Fibroblast of the aortic adventitia (primary cell): ENCODE data around the gene ANKRD18B. TPM values are rescaled to one million over a fixed set of nuclear protein-coding genes. Genes with fewer than 3 reads are reported as not detected.
"Not testable (repeated sequence)": the region's sequence is repeated elsewhere in the genome, so short reads cannot be mapped to it uniquely, and the experiment has no call there.

Experiments used
- DNase-seq: peaks from one replicate; pipeline ENCODE4 v3.0.0-alpha.2; 2010; ENCODE audit warnings: low read depth
- H3K4me3 ChIP-seq: 2 replicates; pipeline ENCODE4 v1.5.1; 2011; ENCODE audit warnings: low read depth, mild to moderate bottlenecking, control low read depth, low read length, moderate library complexity
- total RNA-seq: library from RNA; depleted of rRNA; stranded (reverse); fragments of >200 nt; gene quantifications from 2 replicates; pipeline ENCODE4 v1.2.3, GENCODE V29; 2012; ENCODE audit warnings: low replicate concordance
- TF ChIP-seq, protein P1 (sequence below): IDR thresholded peaks from 2 replicates; pipeline ENCODE4 v1.5.1; 2011; ENCODE audit warnings: mild to moderate bottlenecking, low read length, control low read depth, inconsistent platforms; ENCODE audit not compliant: insufficient read depth

ANKRD18B gene
- 1.9 TPM in 1 of 2 replicates, not detected in the other for total RNA-seq

DNA sequence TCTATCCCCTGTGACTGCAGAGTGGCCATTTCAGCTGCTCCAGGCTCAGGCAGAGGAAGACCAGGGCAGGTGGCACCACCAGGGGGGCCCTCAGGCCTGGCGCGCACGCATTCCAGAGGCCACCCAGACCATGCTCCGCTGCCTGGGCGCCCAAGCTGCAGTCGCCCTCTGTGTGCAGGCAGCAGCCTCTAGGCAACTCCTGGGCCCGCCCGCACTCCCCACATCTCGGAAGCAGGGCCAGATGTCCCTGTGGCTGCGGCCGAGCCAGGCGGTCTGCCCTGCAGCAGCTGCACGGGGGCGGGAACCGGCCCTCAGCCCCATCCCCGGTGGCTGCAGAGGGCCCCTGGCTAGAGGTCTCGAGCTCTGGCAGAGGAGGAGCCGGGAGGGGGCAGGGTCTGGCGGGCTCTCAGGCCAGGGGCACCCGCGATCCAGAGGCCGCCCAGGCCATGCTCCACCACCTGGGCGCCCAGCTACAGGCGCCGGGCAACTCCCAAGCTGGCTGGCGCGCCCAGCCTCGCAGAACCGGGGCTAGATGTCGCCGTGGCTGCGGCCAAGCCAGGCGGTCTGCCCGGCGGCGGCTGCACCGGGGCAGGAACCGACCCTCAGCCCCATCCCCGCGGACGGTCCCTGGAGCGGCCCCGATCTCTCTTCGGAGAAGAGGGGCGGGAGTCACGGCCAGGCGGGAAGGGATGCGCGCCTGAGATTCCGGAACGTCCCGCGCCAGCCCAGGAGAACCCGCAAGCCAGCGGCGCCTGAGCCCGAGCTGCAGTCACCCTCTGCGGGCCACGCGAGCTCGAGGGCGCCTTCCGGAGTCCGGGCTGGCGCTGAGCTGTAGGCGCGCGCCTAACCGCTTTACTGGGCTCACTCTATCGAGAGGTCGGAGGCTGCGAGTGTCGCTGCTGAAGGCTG lies at the start of gene ANKRD18B:
Gene ANKRD18B, plus strand, starts transcription at position 855 of the 909 bp plus-strand sequence. CDS start 239 bp downstream, outside the sequence.
- peak; percentile 53 for DNase-seq
- TF ChIP-seq, protein P1, sequence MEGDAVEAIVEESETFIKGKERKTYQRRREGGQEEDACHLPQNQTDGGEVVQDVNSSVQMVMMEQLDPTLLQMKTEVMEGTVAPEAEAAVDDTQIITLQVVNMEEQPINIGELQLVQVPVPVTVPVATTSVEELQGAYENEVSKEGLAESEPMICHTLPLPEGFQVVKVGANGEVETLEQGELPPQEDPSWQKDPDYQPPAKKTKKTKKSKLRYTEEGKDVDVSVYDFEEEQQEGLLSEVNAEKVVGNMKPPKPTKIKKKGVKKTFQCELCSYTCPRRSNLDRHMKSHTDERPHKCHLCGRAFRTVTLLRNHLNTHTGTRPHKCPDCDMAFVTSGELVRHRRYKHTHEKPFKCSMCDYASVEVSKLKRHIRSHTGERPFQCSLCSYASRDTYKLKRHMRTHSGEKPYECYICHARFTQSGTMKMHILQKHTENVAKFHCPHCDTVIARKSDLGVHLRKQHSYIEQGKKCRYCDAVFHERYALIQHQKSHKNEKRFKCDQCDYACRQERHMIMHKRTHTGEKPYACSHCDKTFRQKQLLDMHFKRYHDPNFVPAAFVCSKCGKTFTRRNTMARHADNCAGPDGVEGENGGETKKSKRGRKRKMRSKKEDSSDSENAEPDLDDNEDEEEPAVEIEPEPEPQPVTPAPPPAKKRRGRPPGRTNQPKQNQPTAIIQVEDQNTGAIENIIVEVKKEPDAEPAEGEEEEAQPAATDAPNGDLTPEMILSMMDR = peak; percentile 31
- H3K4me3 ChIP-seq = peak within 1 kb of the TSS; percentile 69

DNA sequence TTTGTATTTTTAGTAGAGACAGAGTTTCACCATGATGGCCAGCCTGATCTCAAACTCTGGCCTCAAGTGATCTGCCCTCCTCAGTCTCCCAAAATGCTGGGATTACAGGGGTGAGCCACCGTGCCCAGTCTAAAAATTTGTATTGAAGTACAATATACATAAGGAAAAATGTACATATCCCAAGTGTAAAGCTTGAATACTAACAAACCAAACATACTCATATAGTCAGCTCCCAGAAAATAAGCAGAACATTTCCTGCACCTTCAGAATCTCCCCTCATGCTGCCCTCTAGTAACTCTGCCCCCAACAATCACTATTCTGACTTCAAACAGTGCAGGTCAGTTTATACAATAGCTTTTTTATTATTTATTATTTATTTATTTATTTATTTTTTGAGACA lies 48.7 kb upstream of the ANKRD18B start:
- TF ChIP-seq, protein P1 = no peak
- no peak for DNase-seq
- no peak overlapping the region for H3K4me3 ChIP-seq

DNA sequence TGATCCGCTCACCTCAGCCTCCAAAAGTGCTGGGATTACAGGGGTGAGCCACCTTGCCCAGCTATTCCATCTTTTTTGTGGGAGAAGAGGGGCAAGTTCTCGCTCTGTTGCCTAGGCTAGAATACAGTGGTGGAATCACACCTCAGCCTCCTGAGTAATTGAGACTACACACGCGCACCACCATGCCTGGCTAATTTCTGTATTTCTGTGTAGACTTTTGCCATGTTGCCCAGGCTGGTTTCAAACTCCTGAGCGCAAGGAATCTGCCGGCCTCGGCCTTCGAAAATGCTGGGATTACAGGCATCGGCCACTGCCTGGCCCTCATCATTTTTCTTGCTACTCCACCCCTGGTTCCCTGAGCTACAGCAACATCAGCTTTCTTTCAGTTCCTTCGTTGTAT lies 47.5 kb upstream of the ANKRD18B start:
- TF ChIP-seq, protein P1 = no peak
- no peak overlapping the region for H3K4me3 ChIP-seq
- no peak for DNase-seq

DNA sequence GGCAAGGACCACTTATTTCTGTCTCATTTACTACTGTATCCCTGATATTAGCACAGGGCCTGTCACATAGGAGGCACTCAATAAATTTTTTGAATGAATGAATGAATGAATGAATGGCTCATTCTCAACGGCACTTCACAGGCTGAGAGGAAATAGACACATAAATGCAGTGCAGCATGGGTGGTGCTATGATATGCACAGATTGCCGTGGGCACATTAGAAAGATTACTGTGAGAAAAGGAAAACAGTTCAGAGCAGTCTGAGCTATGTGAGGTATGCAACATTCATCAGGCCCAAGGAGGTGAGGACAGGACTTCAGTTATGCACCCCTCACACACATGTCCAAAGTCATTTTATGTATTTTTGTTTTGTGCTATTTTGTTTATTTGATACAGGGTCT lies 43.9 kb upstream of the ANKRD18B start:
- no peak overlapping the region for H3K4me3 ChIP-seq
- DNase-seq = no peak

DNA sequence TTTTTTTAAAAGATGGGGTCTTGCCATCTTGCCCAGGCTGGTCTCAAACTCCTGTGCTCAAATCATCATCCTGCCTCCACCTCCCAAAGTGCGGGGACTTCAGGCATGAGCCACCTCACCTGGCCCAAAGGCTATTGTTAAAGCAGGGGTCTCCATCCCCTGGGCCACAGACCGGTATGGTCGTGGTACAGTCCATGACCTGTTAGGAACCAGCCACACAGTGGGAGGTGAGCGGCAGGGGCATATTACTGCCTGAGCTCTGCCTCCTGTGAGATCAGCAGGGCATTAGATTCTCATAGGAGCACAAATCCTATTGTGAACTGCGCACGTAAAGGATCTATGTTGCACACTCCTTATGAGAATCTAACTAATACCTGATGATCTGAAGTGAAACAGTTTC lies 43.1 kb upstream of the ANKRD18B start:
- no peak for DNase-seq
- TF ChIP-seq, protein P1 = no peak
- H3K4me3 ChIP-seq = no peak overlapping the region

More for the DNA sequence above, 43.9 kb upstream of the ANKRD18B start:
- TF ChIP-seq, protein P1 = no peak

DNA sequence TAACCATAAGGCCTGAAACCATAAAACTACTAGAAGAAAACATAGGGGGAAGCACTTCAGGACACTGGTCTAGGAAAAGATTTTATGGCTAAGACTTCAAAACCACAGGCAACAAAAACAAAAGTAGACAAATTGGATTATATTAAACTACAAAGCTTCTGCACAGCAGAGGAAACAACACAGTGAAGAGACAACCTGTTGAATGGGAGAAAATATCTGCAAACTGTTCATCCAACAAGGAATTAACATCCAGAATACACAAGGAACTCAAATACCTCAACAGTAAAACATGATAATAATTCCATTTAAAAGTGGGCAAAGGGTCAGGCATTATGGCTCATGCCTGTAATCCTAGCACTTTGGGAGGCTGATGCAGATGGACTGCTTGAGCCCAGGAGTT lies 38.7 kb upstream of the ANKRD18B start:
- H3K4me3 ChIP-seq, DNase-seq: not testable (repeated sequence)

DNA sequence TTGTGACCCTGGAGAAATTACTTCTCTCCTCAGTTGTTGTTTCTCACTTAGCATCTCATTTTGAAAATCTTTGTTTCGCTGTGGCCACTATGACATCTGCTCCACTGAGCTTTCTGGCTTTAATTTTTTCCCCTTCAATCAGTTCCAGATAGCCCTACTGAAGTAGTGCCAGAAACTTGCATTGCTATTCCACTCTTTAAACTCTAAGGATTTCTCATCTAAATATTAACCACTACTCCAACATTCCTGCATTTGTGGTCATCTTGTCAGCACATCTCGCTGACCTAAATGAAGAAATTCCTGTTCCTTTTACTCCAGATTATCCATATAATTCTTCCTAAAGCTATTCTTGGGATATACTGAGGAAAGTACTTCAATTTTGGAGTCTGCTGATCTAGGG lies 35.0 kb upstream of the ANKRD18B start:
- H3K4me3 ChIP-seq = no peak overlapping the region
- TF ChIP-seq, protein P1 = no peak
- DNase-seq = peak; percentile 68

DNA sequence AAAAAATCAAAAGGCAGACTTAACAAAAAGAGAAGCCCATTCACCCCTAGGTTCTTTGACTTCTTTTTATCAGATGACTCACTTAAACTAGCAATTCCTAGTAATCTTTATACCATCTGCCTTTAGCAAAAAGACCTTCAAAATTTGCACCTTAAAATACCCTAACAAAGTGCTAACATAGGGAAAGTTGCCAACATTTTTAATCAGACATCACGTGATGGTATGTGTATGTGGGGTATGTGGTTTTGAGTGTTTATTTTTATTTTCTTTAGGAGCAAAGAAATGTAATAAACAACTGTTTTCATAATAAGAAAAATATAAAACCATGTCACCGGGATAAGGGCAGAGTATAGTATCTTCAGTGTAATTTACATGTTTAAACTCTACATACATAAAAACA lies 30.2 kb upstream of the ANKRD18B start:
- H3K4me3 ChIP-seq, DNase-seq: not testable (repeated sequence)
